Activated T-helper 2 cell treated with anti-CD3 and anti-CD28 coated beads, Interferon-gamma antibody, Interleukin-2, Interleukin-4, amounts not matched to agents 10 μg/mL and 5 μg/mL and 100 μg/mL, durations not matched to agents 14 hours and 24 hours and 36 hours (primary cell): ENCODE results near the gene HORMAD2. TPM values are rescaled to one million over a fixed set of nuclear protein-coding genes. Genes with fewer than 3 reads are reported as not detected.

Experiments
- DNase-seq: peaks from one replicate; pipeline ENCODE4 v3.0.0; 2021; ENCODE audit warnings: low spot score
- H3K27ac Mint-ChIP-seq: one replicate; pipeline ENCODE4 v1.8.0; 2021; ENCODE audit warnings: mixed read lengths
- H3K27me3 Mint-ChIP-seq: one replicate; pipeline ENCODE4 v1.8.0; 2021; ENCODE audit warnings: low read depth, mixed read lengths
- H3K36me3 Mint-ChIP-seq: one replicate; pipeline ENCODE4 v1.8.0; 2021; ENCODE audit warnings: low read depth, mixed read lengths
- H3K4me1 Mint-ChIP-seq: one replicate; pipeline ENCODE4 v1.8.0; 2021; ENCODE audit warnings: low read depth, mixed read lengths
- H3K4me3 Mint-ChIP-seq: one replicate; pipeline ENCODE4 v1.8.0; 2021; ENCODE audit warnings: low read depth, mild to moderate bottlenecking, moderate library complexity, mixed read lengths
- H3K9me3 Mint-ChIP-seq: one replicate; pipeline ENCODE4 v1.8.0; 2021; ENCODE audit warnings: mixed read lengths
- intact Hi-C: fragments of 100-400 bp; cut with micrococcal nuclease; formaldehyde crosslinking; loops from one replicate; pipeline ENCODE4 v1.15.1; 2023
- total RNA-seq: library from RNA; stranded (reverse); gene quantifications from 2 replicates; pipeline ENCODE4 v1.2.3, GENCODE V29; 2022

The HORMAD2 gene
- total RNA-seq: 0.48 and 0.53 TPM in 2 replicates

- peaks cover 3% of the 10 kb centered on the region for H3K36me3 Mint-ChIP-seq
- no peak for DNase-seq
- H3K4me1 Mint-ChIP-seq: peaks cover 13% of the 10 kb centered on the region
- intact Hi-C loops: loop anchor here (10.0 kb wide), 2 partner anchors 255 to 445 kb away; no protein-coding TSS in a partner anchor
- H3K4me3 Mint-ChIP-seq: no peak within 1 kb of the TSS
- no peak within 1 kb of the TSS for H3K27ac Mint-ChIP-seq
- peaks cover 15% of the 10 kb centered on the region for H3K27me3 Mint-ChIP-seq
- H3K9me3 Mint-ChIP-seq: peaks cover 7% of the 10 kb centered on the region
These were observed at the start of gene HORMAD2 for GRCh38 chr22:30079952-30080533. TSS of gene HORMAD2 (plus strand) at chr22:30080464. CDS start at chr22:30093953, 13,489 bp downstream.

DNA sequence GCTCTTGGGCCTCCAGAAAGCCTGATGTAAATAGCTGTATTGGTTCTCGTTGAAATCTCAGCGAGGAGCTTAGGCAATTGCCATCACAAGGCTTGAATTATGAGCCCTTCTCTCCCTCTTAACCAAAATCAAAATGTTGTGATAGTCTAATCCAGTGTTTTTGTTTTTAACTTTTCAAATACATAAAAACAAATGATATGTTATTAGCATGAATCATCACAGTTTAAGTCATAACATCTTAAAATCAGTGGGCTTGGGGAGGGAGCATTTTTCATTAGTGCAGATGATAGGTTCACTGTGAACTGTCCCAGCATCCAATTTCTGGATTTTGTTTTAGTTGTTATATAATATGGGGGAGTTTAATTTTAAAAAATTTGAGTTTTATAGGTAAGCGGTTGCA, 48.9 kb upstream of the HORMAD2 start:
- Mint-ChIP-seq H3K27me3 (no peaks in the 10 kb centered on the region), H3K4me1 (peaks cover 2% of the 10 kb centered on the region), H3K27ac (no peak overlapping the region), H3K36me3 (no peaks in the 10 kb centered on the region), H3K4me3 (no peak overlapping the region), H3K9me3 (no peaks in the 10 kb centered on the region)
- intact Hi-C loops: no loop called here
- no peak for DNase-seq

GRCh38 chr22:30031764-30032455, 48.4 kb upstream of the HORMAD2 start:
- DNase-seq: no peak
- no peak overlapping the region for H3K4me3 Mint-ChIP-seq
- no peaks in the 10 kb centered on the region for H3K36me3 Mint-ChIP-seq
- H3K27me3 Mint-ChIP-seq: no peaks in the 10 kb centered on the region
- no peaks in the 10 kb centered on the region for H3K9me3 Mint-ChIP-seq
- intact Hi-C loops: no loop called here
- peaks cover 2% of the 10 kb centered on the region for H3K4me1 Mint-ChIP-seq
- no peak overlapping the region for H3K27ac Mint-ChIP-seq

DNA sequence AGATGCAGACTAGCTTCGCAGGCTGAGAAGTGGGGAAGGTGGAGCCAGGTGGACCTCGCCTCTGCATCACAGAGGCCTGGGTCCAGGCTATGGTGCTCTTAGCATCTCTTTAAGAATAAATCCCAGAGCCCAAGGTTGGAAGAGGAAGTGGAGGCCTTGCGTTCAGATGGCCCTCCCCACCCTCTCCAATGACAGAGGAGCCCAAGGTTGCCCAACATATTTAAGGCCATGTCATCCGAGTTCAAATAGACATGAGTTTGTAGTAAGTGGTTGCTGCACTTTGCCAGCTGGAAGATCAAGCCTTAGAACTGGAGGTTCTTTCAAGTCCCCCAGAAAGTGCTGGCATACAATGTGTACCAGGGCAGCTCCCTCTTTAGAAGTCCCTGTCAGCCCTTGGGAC, 47.1 kb upstream of the HORMAD2 start:
- Mint-ChIP-seq H3K4me1 (no peaks in the 10 kb centered on the region), H3K9me3 (no peaks in the 10 kb centered on the region), H3K4me3 (no peak overlapping the region), H3K27me3 (no peaks in the 10 kb centered on the region), H3K36me3 (no peaks in the 10 kb centered on the region), H3K27ac (no peak overlapping the region)
- no peak for DNase-seq
- intact Hi-C loops: no loop called here

GRCh38 chr22:30033901-30034300, 46.4 kb upstream of the HORMAD2 start:
- no peaks in the 10 kb centered on the region for H3K9me3 Mint-ChIP-seq
- H3K4me3 Mint-ChIP-seq: no peak overlapping the region
- H3K36me3 Mint-ChIP-seq: no peaks in the 10 kb centered on the region
- intact Hi-C loops: no loop called here
- H3K27me3 Mint-ChIP-seq: no peaks in the 10 kb centered on the region
- H3K27ac Mint-ChIP-seq: no peak overlapping the region
- no peaks in the 10 kb centered on the region for H3K4me1 Mint-ChIP-seq
- DNase-seq: no peak

DNA sequence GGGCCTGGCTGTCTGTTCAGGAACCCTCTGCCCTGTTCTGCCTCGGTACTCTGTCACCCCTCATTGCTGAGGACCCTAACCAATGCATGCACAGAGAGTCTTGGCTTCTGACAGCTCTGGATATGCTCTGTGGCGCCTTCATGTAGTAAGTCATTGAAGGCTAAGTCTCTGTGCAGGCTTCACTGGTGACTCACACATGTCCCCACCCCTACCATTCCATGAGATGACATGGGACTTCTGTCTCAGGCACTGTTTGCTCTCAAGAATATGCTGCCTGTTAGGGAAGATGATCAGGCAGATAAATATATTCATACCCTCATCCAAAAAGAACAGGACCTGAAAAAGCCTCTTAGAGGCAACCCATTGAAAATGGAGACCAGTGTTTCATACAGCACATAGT, 43.6 kb upstream of the HORMAD2 start:
- H3K9me3 Mint-ChIP-seq: no peaks in the 10 kb centered on the region
- intact Hi-C loops: no loop called here
- no peak for DNase-seq
- no peaks in the 10 kb centered on the region for H3K36me3 Mint-ChIP-seq
- no peak overlapping the region for H3K4me3 Mint-ChIP-seq
- no peak overlapping the region for H3K27ac Mint-ChIP-seq
- H3K4me1 Mint-ChIP-seq: no peaks in the 10 kb centered on the region
- no peaks in the 10 kb centered on the region for H3K27me3 Mint-ChIP-seq

GRCh38 chr22:30038219-30038618, 42.0 kb upstream of the HORMAD2 start:
- Mint-ChIP-seq H3K27ac (no peak overlapping the region), H3K9me3 (no peaks in the 10 kb centered on the region), H3K4me1 (peaks cover 1% of the 10 kb centered on the region), H3K27me3 (no peaks in the 10 kb centered on the region), H3K36me3 (no peaks in the 10 kb centered on the region), H3K4me3 (no peak overlapping the region)
- intact Hi-C loops: no loop called here
- DNase-seq: no peak

GRCh38 chr22:30040499-30041260, 39.6 kb upstream of the HORMAD2 start:
- Mint-ChIP-seq H3K36me3 (no peaks in the 10 kb centered on the region), H3K9me3 (no peaks in the 10 kb centered on the region), H3K4me3 (no peak overlapping the region), H3K27me3 (peaks cover 1% of the 10 kb centered on the region), H3K27ac (no peak overlapping the region), H3K4me1 (peaks cover 6% of the 10 kb centered on the region)
- intact Hi-C loops: no loop called here
- no peak for DNase-seq

DNA sequence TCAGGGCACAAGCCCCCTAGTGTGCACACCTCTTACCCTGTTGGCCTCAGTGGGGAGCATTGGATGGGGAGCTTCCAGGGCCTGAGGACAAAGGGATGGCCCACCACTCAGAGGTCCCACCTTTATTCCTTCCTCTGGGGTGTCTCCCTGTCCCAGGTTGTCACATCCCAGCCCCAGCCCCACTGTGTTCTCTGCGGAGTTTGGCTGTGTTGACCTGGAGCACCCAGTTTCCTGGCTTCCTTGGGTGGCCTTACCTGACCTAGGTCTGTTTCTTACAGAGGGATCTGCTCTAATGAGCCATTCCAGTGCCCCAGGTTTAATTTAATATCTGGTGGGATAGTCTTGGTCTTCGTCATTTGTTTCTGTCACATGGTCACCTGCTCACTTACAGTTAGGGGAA, 38.8 kb upstream of the HORMAD2 start:
- Mint-ChIP-seq H3K27ac (no peak overlapping the region), H3K4me1 (peaks cover 6% of the 10 kb centered on the region), H3K9me3 (no peaks in the 10 kb centered on the region), H3K27me3 (peaks cover 1% of the 10 kb centered on the region), H3K36me3 (no peaks in the 10 kb centered on the region), H3K4me3 (no peak overlapping the region)
- DNase-seq: no peak
- intact Hi-C loops: no loop called here

DNA sequence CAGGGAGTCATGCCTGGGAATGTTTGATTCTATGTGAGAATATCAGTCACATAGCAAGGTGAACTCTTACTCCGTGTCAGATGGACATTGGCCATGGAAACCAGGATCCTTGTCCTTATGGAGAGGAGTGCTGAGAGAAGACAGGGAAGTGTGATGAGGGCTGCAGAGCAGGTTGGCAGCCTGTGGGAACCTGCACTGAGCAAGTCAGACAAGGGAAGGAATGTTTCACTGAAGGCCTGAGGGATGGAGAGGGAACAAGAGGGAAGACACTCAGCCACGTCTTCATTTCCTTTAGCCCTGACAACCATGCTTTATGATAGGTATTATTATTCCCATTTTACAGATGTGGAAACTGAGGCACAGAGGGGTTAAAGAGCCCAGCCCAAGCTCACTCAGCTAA, 38.4 kb upstream of the HORMAD2 start:
- no peaks in the 10 kb centered on the region for H3K9me3 Mint-ChIP-seq
- no peak overlapping the region for H3K27ac Mint-ChIP-seq
- no peak overlapping the region for H3K4me3 Mint-ChIP-seq
- H3K27me3 Mint-ChIP-seq: peaks cover 1% of the 10 kb centered on the region
- H3K4me1 Mint-ChIP-seq: peaks cover 7% of the 10 kb centered on the region
- H3K36me3 Mint-ChIP-seq: no peaks in the 10 kb centered on the region
- DNase-seq: no peak
- intact Hi-C loops: no loop called here

- Mint-ChIP-seq H3K27me3 (peaks cover 1% of the 10 kb centered on the region), H3K36me3 (no peaks in the 10 kb centered on the region), H3K27ac (no peak overlapping the region), H3K9me3 (no peaks in the 10 kb centered on the region), H3K4me3 (no peak overlapping the region), H3K4me1 (peaks cover 15% of the 10 kb centered on the region)
- no peak for DNase-seq
- intact Hi-C loops: no loop called here
These were observed 37.1 kb upstream of the HORMAD2 start for GRCh38 chr22:30043161-30043560.

DNA sequence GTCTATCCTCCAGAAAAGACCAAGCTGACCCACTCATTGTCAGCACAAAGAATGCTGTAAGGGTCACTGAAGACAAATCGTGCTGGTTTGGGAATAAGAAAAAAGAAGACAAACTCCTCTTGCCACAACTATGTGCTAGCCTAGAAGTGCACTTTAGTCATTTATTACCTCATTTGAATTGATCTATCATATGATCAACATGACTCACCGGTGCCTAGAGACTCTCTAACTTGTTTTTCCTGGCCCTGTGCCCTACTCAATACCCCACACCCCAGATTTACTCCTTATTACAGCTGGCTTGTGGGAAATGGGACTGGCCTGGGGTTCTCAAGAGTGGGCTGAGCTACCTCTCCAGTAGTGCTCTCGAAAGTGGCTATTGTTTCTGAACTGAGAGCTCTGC, 35.9 kb upstream of the HORMAD2 start:
- Mint-ChIP-seq H3K4me1 (peaks cover 15% of the 10 kb centered on the region), H3K9me3 (no peaks in the 10 kb centered on the region), H3K4me3 (no peak overlapping the region), H3K36me3 (no peaks in the 10 kb centered on the region), H3K27me3 (peaks cover 1% of the 10 kb centered on the region), H3K27ac (no peak overlapping the region)
- DNase-seq: no peak
- intact Hi-C loops: no loop called here

DNA sequence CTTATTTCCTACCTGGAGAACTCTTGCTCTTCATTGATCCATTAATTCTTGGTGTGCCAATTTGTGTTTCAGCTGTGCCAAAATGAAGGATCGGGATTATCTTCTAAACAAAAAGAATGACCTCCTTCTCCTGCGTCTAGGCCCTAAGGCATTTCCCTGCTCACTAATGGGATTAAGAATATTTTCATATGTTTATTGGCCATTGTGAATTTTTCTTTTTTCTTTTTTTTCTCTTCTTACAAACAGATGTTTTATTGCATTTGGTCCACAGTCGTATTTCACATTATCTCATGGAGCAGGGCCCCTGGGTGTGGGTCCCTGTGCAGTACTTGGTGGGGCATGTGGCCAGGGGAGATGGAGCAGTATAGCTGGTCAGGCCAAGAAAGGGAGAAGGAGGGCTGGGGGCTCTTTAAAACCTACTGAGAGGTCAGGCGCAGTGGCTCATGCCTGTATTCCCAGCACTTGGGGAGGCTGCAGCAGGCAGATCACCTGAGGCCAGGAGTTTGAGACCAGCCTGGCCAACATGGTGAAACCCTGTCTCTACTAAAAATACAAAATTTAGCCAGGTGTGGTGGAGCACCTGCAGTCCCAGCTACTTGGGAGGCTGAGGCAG, 35.3 kb upstream of the HORMAD2 start:
- H3K27ac Mint-ChIP-seq: no peak overlapping the region
- H3K27me3 Mint-ChIP-seq: peaks cover 1% of the 10 kb centered on the region
- H3K9me3 Mint-ChIP-seq: no peaks in the 10 kb centered on the region
- H3K4me1 Mint-ChIP-seq: peaks cover 15% of the 10 kb centered on the region
- DNase-seq: no peak
- intact Hi-C loops: no loop called here
- H3K36me3 Mint-ChIP-seq: no peaks in the 10 kb centered on the region
- no peak overlapping the region for H3K4me3 Mint-ChIP-seq
